GM19099 (cell line): ENCODE data around the gene RIT1.

Source experiments
- POLR2A ChIP-seq: IDR thresholded peaks from 3 replicates; pipeline ENCODE4 v1.6.1; 2011; ENCODE audit warnings: low read depth; ENCODE audit not compliant: insufficient read length; ENCODE audit errors: extremely low read depth

RIT1 gene

GRCh38 chr1:155884031-155884960 lies 26.9 kb downstream of the RIT1 start:
- TF ChIP-seq POLR2A, result no peak

GRCh38 chr1:155882766-155883165 lies 28.4 kb downstream of the RIT1 start:
- TF ChIP-seq POLR2A, result no peak

GRCh38 chr1:155882235-155882634 lies 28.9 kb downstream of the RIT1 start:
- TF ChIP-seq POLR2A, result no peak

GRCh38 chr1:155880950-155881349 lies 30.2 kb downstream of the RIT1 start:
- no peak for TF ChIP-seq POLR2A

- TF ChIP-seq POLR2A, result no peak
Measured at GRCh38 chr1:155880251-155880650, 30.9 kb downstream of the RIT1 start.

DNA sequence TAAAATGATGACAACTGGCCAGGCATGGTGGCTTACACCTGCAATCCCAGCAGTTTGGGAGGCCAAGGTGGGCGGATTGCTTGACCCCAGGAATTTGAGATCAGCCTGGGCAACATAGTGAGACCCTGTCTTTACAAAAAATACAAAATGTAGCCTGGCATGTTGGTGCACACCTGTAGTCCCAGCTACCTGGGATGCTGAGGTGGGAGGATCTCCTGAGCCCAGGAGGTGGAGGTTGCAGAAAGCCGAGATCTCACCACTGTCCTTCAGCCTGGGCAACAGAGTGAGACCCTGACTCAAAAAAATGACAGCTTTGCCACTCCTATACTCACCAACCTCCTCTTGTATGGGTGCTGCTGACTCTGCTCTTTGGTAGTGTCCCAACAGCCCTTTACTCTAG lies 33.2 kb downstream of the RIT1 start:
- TF ChIP-seq POLR2A, result no peak

DNA sequence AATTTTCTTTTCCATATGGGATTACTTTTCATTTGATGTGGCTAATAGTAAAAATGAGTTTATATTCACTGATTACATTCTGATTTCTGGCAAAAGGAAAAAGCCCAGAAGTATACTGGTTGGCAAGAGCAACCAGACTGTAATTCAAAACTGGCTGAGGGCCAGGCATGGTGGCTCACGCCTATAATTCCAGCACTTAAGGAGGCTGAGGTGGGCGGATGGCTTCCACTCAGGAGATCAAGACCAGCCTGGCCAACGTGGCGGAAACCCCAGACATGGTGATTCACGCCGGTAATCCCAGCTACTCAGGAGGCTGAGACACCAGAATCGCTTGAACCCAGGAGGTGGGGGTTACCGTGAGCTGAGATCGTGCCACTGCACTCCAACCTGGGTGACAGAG lies 37.3 kb downstream of the RIT1 start:
- no peak for TF ChIP-seq POLR2A

- no peak for TF ChIP-seq POLR2A
Measured at GRCh38 chr1:155872527-155872926, 38.6 kb downstream of the RIT1 start.

DNA sequence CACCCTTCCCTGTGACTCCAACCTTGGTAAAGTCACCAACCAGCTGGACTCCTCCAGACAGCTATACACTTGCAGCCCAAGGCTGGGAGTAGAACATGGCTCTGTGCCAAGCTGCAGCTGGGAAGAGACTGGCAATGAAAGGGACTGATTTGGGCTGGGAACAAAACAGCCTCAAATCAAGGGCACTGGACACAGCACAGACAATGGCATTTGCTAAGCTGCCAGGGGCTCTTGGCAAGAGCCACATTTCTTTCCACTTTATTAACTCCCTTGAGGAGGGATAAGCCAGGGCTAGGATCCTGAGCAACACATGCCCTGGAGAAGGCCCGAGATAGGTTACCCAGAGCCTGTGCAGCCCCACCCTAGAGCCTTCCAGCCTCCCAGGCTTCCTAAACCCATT lies 39.8 kb downstream of the RIT1 start:
- no peak for TF ChIP-seq POLR2A

- TF ChIP-seq POLR2A, result no peak
Measured at GRCh38 chr1:155867766-155868165, 43.4 kb downstream of the RIT1 start.

- no peak for TF ChIP-seq POLR2A
Measured at GRCh38 chr1:155864393-155864792, 46.8 kb downstream of the RIT1 start.

DNA sequence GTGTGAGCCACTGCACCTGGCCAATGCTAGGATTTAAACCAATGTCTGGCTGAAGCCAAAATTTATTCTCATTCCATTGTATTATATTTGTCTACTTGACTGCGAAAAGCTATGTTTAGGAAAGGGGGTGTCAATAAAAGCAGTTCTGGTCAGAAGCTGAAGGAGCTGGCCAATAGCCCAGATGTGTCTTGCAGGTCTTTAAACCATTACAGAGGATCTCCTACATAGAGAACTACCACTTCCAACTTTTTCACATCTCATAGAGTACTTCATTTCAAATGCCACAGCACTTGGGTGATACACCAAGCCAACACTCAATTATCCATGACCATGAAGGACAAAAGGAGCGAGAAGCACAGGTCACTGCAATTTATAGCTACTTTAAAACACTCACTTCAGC lies 49.3 kb downstream of the RIT1 start:
- no peak for TF ChIP-seq POLR2A

DNA sequence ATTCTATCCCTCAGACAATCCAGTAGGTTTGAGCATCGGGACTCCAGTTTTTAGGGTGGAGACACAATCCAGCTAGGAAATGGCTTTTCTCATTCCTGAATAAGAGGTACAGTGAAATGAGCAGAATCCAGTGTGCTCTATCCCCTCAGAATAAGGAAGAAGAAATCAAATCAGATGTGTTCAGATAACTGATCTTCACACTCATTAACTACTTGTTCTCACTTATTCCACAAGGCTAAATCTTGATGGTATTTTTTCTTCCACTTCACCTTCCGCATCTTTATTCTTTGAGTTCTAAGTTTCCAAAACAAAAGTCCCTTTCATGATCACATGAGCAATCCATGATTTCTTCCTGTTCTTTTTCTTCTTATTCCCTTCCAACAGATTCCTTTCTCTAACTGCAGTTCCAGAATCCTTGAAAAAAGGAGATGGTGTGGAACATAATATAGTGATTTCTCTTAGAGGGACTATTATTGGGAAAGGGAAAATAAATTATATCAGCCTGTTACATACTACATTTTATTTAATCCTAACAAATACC lies 50.1 kb downstream of the RIT1 start:
- TF ChIP-seq POLR2A, result no peak

GRCh38 chr1:155859881-155860871 lies 51.0 kb downstream of the RIT1 start:
- peak; percentile 55 for TF ChIP-seq POLR2A

- TF ChIP-seq POLR2A, result peak; percentile 50
Measured at GRCh38 chr1:155859234-155859829, 51.8 kb downstream of the RIT1 start, which contains the start of gene SYT11. TSS of gene SYT11 (plus strand) at chr1:155859567. CDS start at chr1:155859762, 195 bp downstream.
